Activated naive CD4-positive, alpha-beta T cell treated with anti-CD3 and anti-CD28 coated beads, Interleukin-2, amount 50 U/mL, for 24 hours (primary cell): ENCODE data around the gene DRAM1.

Source experiments
- H3K27ac Mint-ChIP-seq: one replicate; pipeline ENCODE4 v1.8.0; 2021; ENCODE audit warnings: mild to moderate bottlenecking, mixed read lengths
- H3K27me3 Mint-ChIP-seq: one replicate; pipeline ENCODE4 v1.8.0; 2021; ENCODE audit warnings: mixed read lengths
- H3K36me3 Mint-ChIP-seq: one replicate; pipeline ENCODE4 v1.8.0; 2021; ENCODE audit warnings: mixed read lengths
- H3K4me1 Mint-ChIP-seq: one replicate; pipeline ENCODE4 v1.8.0; 2021; ENCODE audit warnings: mixed read lengths
- H3K4me3 Mint-ChIP-seq: one replicate; pipeline ENCODE4 v1.8.0; 2021; ENCODE audit warnings: mild to moderate bottlenecking, mixed read lengths
- H3K9me3 Mint-ChIP-seq: one replicate; pipeline ENCODE4 v1.8.0; 2021; ENCODE audit warnings: mixed read lengths

The DRAM1 gene, protein sequence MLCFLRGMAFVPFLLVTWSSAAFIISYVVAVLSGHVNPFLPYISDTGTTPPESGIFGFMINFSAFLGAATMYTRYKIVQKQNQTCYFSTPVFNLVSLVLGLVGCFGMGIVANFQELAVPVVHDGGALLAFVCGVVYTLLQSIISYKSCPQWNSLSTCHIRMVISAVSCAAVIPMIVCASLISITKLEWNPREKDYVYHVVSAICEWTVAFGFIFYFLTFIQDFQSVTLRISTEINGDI

GRCh38 chr12:101876861-101877805 is at the start of gene DRAM1:
TSS of gene DRAM1 (plus strand) at chr12:101877580. CDS start at chr12:101877790, 210 bp downstream.
- H3K27me3 Mint-ChIP-seq, result no peaks in the 10 kb centered on the region
- H3K9me3 Mint-ChIP-seq, result no peaks in the 10 kb centered on the region
- H3K36me3 Mint-ChIP-seq, result no peaks in the 10 kb centered on the region
- peak within 1 kb of the TSS; percentile 91 for H3K4me3 Mint-ChIP-seq
- peaks cover 11% of the 10 kb centered on the region for H3K4me1 Mint-ChIP-seq
- peak within 1 kb of the TSS; percentile 82 for H3K27ac Mint-ChIP-seq

DNA sequence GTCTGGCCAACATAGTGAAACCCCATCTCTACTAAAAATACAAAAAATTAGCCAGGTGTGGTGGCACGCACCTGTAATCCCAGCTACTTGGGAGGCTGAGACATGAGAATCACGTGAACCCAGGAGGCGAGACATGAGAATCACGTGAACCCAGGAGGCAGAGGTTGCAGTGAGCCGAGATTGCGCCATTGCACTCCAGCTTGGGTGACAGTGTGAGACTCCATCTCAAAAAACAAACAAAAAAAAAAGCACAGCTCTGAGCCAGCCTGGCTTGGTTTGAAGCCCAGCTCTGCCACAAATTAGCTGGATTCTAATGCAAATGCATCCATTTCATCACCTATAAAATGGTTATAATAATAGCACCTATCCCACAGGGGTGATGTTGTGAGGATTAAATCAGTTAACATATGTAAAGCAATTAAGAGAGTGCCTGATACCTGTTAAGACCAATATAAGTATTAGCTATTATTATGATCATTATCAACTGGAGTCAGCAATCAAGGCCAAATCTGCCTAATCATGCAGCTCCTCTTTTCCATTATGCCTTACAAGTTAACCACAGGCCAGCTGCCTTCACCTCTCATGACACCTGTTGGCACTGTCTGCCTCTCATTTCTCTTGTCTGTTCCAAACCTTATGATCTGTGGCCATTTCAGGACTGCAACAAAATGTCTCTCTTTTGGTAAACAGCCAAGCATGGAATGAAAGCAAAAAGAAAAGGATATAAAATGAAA is 48.8 kb upstream of the DRAM1 start:
- Mint-ChIP-seq H3K4me1 (peaks cover 65% of the 10 kb centered on the region), H3K36me3 (no peaks in the 10 kb centered on the region), H3K27me3 (no peaks in the 10 kb centered on the region), H3K9me3 (no peaks in the 10 kb centered on the region), H3K4me3 (peak overlapping the region; percentile 98), H3K27ac (no peak overlapping the region)

DNA sequence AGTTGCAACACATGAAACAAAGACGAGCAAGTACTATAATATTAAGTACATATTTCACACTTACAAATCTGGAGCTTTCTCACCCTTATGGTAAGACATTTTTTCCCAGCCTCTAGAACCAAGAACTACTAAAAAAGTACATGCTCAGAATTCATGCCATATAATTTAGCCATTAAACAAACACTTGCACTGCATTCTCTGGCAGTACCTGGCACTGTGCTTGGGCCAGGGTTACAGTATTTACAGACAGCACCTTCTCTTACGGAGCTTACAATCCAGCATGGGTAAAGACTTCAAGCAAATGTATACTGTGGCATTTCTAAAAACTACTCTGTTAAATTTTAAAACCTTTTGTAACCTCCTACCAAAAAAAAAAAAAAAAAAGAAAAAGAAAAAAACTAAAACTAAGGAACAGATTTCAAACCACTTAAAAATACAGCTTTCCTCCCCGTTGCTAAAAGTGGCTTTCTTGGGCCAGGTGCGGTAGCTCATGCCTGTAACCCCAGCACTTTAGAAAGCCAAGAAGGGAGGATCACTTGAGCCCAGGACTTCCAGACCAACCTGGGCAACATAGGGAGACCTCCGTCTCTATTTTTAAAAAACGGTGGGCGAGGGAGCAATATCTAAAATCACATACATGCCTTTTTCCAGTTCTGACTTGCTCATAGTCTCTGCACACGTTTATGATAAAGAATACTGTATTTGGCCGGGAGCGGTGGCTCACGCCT is 47.6 kb upstream of the DRAM1 start:
- Mint-ChIP-seq H3K4me3 (peak overlapping the region; percentile 98), H3K27ac (peak overlapping the region; percentile 92), H3K9me3 (no peaks in the 10 kb centered on the region), H3K27me3 (no peaks in the 10 kb centered on the region), H3K4me1 (peaks cover 55% of the 10 kb centered on the region), H3K36me3 (no peaks in the 10 kb centered on the region)

DNA sequence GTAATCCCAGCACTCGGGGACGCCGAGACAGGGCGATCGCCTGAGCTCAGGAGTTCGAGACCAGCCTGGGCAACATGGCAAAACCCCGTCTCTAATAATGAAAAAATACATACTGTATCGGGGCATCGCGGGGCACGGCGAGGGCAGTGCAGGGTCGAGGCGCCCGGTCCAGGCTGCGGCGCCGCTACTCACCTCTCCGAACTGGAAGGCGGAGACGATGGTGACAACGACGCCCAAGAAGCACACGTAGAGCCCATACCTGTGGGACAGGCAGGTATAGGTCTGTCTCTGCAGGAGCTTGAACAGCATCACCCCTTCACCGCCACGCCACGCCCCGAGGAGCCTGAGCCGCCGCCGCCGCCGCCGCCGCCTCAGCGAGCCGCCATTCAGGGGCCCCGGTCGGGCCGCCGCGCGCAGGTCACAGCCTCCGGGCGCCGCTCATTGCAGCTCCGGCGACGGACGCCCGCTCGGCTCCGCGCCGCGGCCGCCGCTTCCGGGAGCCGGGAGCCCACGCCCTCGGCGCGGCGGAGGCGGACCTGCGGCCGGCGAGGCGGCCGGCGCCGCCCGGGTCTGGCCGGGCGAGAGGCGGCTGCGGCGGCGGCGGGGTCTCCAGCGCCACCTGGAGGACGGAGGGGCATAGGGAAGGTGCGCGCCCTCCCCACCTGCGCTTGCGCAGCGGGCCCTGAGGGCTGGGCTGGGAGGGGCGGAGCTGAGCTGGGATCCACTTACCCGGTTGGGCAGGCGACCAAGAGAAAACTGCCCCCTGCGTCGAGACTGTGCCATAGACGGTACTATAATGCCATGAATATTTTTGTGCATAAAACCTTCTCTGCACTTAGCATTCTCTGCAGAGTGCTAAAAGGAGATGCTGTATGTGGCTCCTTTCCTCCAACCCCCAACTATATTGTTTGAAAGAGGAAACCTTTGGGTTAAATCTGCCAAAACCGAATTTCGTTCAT is 46.7 kb upstream of the DRAM1 start, which contains the start of gene GNPTAB:
Gene GNPTAB, minus strand, starts transcription at position 593 of the 959 bp plus-strand sequence. Its CDS starts 284 bp downstream, at position 309.
- Mint-ChIP-seq H3K4me1 (peaks cover 47% of the 10 kb centered on the region), H3K9me3 (no peaks in the 10 kb centered on the region), H3K27ac (peak within 1 kb of the TSS; percentile 92), H3K4me3 (peak within 1 kb of the TSS; percentile 98), H3K27me3 (no peaks in the 10 kb centered on the region), H3K36me3 (no peaks in the 10 kb centered on the region)

GRCh38 chr12:101832030-101832429 is 45.4 kb upstream of the DRAM1 start:
- Mint-ChIP-seq H3K36me3 (no peaks in the 10 kb centered on the region), H3K9me3 (no peaks in the 10 kb centered on the region), H3K4me3 (no peak overlapping the region), H3K27ac (no peak overlapping the region), H3K27me3 (no peaks in the 10 kb centered on the region), H3K4me1 (peaks cover 37% of the 10 kb centered on the region)

DNA sequence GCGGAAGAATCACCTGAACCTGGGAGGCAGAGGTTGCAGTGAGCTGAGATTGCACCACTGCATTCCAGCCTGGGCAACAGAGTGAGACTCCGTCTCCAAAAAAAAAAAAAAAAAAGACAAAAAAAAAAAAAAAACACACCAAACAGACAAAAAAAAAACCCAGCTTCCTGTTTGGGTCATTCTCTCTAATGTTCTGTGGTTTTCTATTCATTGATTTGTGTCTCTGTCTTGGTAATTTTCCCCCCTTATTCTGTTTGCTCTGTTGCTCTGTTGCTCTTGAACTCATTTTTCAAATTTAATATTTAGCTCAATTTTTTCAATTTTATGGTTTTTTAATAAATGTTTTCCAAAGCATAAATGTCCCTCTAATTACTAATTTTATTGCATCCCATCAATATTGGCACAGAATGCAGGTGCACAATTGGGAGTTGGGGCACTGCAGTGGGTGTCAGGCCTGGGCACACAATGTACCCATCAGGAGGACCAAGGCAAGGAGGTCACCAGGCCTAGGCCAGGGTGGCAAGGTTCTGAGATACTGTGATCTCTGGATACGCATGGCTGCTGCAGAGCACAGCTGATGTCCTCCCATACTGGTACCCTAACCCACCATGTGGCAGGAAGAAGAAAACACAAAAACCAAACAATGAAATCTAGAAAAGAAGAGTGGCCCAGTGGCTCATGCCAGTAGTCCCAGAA is 38.6 kb upstream of the DRAM1 start:
- peaks cover 10% of the 10 kb centered on the region for H3K4me1 Mint-ChIP-seq
- no peak overlapping the region for H3K27ac Mint-ChIP-seq
- H3K9me3 Mint-ChIP-seq, result no peaks in the 10 kb centered on the region
- no peaks in the 10 kb centered on the region for H3K36me3 Mint-ChIP-seq
- H3K27me3 Mint-ChIP-seq, result no peaks in the 10 kb centered on the region
- no peak overlapping the region for H3K4me3 Mint-ChIP-seq

GRCh38 chr12:101839324-101840283 is 37.8 kb upstream of the DRAM1 start:
- Mint-ChIP-seq H3K9me3 (no peaks in the 10 kb centered on the region), H3K27me3 (no peaks in the 10 kb centered on the region), H3K4me1 (peaks cover 10% of the 10 kb centered on the region), H3K36me3 (no peaks in the 10 kb centered on the region), H3K4me3 (no peak overlapping the region), H3K27ac (no peak overlapping the region)

DNA sequence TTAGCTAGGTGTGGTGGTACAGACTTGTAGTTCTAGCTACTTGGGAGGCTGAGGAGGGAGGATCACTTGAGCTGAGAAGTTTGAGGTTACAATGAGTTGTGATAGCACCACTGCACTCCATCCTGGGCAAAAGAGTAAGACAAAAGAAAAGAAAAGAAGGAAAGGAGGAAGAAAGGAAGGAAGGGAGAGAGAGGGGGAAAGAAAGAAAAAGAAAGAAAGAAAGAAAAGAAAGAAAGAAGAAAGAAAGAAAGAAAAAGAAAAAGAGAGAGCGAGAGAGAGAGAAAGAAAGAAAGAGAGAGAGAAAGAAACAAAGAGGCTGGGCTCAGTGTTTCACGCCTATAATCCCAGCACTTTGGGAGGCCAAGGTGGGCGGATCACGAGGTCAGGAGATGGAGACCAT is 36.3 kb upstream of the DRAM1 start:
- Mint-ChIP-seq H3K9me3 (no peaks in the 10 kb centered on the region), H3K27me3 (no peaks in the 10 kb centered on the region), H3K36me3 (no peaks in the 10 kb centered on the region), H3K4me1 (peaks cover 10% of the 10 kb centered on the region), H3K4me3 (no peak overlapping the region), H3K27ac (no peak overlapping the region)

DNA sequence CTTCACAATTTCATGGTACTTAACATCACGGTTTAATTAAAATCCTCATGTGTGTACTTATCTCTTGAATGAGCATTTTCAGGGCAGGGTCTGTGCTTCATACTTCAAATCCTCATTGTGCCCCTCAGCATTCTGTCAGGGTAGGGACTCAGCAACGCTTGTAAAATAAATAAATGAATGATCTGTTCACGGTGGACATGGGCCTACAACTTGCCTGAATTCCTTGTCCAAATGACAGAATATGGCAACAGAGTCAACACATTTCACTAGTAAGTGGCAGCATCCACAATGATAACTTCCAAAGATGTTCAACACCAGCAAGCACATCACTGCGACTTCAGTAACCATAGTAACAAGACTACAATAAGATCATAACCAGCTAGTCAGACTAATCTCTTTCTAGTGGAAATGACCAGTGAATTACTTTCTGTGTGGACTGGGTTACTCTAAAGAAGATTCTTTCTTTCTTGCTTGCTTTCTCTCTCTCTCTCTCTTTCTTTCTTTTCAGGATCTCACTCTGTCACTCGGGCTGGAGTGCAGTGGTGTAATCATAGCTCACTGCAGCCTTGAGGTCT is 32.2 kb upstream of the DRAM1 start:
- Mint-ChIP-seq H3K4me3 (no peak overlapping the region), H3K27me3 (no peaks in the 10 kb centered on the region), H3K9me3 (no peaks in the 10 kb centered on the region), H3K27ac (no peak overlapping the region), H3K36me3 (no peaks in the 10 kb centered on the region), H3K4me1 (no peaks in the 10 kb centered on the region)

GRCh38 chr12:101847325-101847724 is 30.1 kb upstream of the DRAM1 start:
- Mint-ChIP-seq H3K4me1 (no peaks in the 10 kb centered on the region), H3K4me3 (no peak overlapping the region), H3K27me3 (no peaks in the 10 kb centered on the region), H3K9me3 (no peaks in the 10 kb centered on the region), H3K36me3 (no peaks in the 10 kb centered on the region), H3K27ac (no peak overlapping the region)

DNA sequence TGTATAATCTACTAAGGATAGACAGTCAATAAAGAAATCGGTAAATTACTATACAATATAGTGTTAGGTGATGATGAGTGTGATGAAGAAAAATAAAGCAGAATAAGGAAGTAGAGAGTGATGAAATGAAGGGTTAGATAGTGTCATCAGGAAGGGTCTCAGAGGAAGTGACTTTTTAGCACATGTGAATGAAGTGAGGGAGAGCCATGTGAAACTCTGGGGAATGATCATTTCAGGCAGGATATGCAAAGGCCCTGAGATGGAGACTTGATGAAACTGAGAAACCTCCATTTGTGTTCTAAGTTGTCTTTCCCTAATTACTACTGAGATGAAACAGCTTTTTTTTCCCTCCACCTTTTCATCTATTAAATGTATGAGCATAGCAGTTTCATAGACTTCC is 27.2 kb upstream of the DRAM1 start:
- Mint-ChIP-seq H3K27me3 (no peaks in the 10 kb centered on the region), H3K4me1 (no peaks in the 10 kb centered on the region), H3K36me3 (no peaks in the 10 kb centered on the region), H3K9me3 (no peaks in the 10 kb centered on the region), H3K27ac (no peak overlapping the region), H3K4me3 (no peak overlapping the region)

- Mint-ChIP-seq H3K27me3 (no peaks in the 10 kb centered on the region), H3K36me3 (no peaks in the 10 kb centered on the region), H3K4me1 (no peaks in the 10 kb centered on the region), H3K9me3 (no peaks in the 10 kb centered on the region), H3K4me3 (no peak overlapping the region), H3K27ac (no peak overlapping the region)
Measured at GRCh38 chr12:101852998-101853397, 24.4 kb upstream of the DRAM1 start.

GRCh38 chr12:101854747-101855146 is 22.6 kb upstream of the DRAM1 start:
- H3K27ac Mint-ChIP-seq, result no peak overlapping the region
- H3K4me1 Mint-ChIP-seq, result no peaks in the 10 kb centered on the region
- no peaks in the 10 kb centered on the region for H3K9me3 Mint-ChIP-seq
- H3K4me3 Mint-ChIP-seq, result no peak overlapping the region
- H3K36me3 Mint-ChIP-seq, result no peaks in the 10 kb centered on the region
- no peaks in the 10 kb centered on the region for H3K27me3 Mint-ChIP-seq
